HG02970 (cell line): ENCODE results near the gene UNC5C.

Source experiments
- ATAC-seq: cut with Tn5 transposase; IDR thresholded peaks from one replicate; pipeline ENCODE4 v1.9.1; 2021; ENCODE audit warnings: mild to moderate bottlenecking, moderate library complexity, moderate number of reproducible peaks; ENCODE audit not compliant: unreplicated experiment, low FRiP score

Gene UNC5C

GRCh38 chr4:95288552-95288951 is 260.2 kb downstream of the UNC5C start:
- no peak for ATAC-seq

DNA sequence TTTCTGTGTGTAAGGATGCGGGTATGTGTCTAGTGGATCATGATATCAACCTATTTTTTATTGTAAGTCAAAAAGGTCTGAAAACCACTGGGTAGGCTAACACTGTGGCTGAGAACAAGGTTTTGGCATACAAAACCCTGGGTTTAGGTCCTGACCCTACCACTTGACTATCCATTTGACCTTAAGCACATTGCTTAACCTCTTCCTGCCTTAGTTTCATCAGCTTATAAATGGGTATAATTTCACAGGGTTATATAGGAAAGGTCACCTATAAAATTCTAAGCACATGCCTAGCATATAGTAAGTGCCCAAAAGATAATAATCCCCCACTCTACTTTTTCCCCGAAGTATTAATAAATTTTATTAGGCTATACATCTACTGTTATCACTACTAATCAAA is 263.0 kb downstream of the UNC5C start:
- no peak for ATAC-seq

GRCh38 chr4:95284655-95285054 is 264.1 kb downstream of the UNC5C start:
- no peak for ATAC-seq

- no peak for ATAC-seq
These were observed 265.5 kb downstream of the UNC5C start for GRCh38 chr4:95283320-95283719.

DNA sequence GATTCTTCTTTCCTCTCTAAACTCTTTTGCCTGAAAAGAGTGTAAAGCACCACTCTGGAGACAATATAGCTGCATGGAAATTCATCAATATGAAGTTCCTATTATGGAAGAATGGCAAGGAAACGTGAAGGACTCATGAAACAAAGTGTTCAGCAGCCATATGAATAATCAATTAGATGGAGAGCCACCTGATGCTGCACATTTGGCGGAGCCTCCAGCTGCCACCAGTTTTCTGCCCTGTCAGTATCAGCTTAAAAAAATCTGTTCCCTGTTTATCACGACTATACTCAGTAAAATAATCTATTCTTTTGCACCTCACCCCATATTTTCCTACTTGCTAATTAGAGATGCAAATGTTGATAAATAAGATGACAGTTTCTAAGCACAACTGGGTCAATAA is 276.0 kb downstream of the UNC5C start:
- ATAC-seq = no peak

GRCh38 chr4:95272036-95272435 is 276.7 kb downstream of the UNC5C start:
- no peak for ATAC-seq

DNA sequence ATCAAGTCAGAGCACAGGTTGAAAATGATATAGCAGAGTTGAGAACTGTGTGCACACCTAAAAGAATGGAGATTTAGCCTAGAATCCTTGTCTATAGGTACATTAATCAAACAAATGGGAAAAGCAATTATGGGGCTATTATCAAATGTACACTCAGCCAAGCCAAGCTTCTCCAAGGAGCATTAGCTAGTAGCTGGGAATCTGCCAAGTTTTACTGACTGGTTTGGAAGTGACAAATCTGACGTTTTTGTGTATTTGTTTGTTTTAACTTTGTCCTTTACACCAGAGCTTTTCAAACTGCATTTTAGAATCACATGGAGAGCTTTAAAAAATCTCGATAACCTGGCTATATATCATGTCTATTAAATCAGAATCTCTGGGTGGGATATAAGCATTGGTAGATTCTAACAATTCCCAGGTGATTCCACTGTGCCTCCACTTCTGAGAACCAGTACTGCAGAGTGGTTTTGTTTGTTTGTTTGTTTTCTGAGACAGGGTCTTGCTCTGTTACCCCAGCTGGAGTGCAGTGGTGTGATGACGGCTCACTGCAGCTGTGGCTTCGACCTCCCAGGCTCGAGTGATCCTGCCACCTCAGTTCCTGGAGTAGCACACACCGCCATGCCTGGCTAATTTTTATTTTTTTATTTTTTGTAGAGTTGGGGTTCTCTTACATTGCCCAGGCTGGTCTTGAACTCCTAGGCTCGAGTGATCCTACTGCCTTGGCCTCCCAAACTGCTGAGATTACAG is 279.8 kb downstream of the UNC5C start:
- no peak for ATAC-seq

GRCh38 chr4:95267081-95267480 is 281.7 kb downstream of the UNC5C start:
- ATAC-seq = no peak

DNA sequence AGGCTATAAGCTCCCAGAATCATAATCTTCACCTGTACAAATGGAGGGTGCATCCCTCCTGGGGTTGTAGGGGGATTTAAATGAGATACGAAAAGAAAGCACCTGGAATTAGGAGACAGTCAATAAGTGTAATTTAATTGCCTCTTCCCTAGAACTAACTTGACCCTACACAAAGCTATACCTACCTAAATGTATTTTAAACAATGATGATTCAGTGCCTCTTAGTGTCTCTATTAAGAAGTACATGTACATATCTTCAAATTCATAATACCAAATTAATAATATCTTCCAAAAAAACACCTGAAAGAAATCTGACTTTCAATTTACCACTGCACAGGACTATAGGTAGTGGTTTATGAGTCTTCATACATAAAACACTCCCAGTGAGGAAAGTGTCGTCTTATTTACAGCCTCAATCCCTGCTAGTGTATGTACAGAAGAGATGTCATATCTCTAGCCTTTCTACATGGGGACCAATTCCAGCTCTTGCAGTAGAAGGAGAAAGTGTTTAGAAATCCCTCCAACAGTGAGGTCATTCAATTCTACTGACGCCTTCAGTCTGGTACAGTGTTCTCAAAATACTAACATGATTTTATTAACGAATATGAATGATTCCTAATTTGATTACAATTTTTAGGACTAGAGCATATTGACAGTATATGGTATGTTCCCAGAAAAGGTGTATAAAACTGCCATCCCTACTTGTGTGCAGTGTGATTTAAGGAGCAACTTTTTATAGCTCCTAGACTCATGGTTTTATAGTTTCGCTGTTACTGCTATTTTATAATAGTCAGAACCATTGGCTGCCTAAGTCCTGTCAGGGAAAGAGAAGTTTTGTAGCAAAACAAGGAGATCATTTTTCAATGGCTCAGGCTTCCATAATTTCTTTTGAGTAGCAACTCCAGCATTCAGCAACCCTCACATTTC is 282.7 kb downstream of the UNC5C start:
- ATAC-seq = no peak

DNA sequence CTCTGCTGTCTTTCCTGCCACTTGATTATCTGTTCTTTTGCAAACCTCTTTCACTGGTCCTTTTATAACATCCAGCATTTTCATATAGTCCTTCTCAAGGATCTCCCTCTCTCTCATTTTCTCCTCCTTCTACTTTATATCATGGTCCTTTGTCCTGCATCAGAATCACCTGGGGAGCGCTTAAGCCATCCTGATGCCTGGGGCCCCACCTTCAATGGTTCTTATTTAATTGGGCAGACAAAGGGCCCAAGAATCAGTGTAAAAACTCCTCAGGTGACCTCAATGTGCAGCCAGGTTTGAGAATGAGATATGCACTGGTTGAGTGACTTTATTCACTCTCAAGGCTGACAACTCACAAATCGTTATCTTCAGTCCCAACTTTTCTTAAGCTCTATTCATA is 283.9 kb downstream of the UNC5C start:
- ATAC-seq = no peak

- ATAC-seq = no peak
These were observed 284.8 kb downstream of the UNC5C start for GRCh38 chr4:95263960-95264359.

GRCh38 chr4:95263391-95263790 is 285.4 kb downstream of the UNC5C start:
- ATAC-seq = no peak

- ATAC-seq = no peak
These were observed 292.5 kb downstream of the UNC5C start for GRCh38 chr4:95256108-95256835.

GRCh38 chr4:95255396-95256107 is 293.2 kb downstream of the UNC5C start:
- no peak for ATAC-seq

DNA sequence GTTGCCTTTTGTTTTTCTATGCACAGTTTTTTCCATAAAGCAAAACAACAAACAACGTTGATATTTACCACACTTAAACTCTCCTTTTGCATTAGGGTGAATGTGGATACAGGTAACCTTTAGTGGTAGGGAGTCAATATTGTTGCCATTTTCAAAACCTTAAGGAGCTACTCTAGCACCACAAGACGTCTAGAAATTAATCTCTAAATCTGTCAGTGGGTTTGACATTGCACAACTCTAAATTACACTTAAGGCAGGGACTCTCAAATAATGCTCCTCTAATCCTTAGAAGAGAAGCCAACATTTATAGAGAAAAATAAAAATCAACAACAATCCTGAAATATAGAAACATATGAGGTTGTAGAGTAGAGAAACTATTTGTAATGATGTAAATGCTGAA is 297.2 kb downstream of the UNC5C start:
- ATAC-seq = no peak

GRCh38 chr4:95250544-95251137 is 298.1 kb downstream of the UNC5C start:
- no peak for ATAC-seq

DNA sequence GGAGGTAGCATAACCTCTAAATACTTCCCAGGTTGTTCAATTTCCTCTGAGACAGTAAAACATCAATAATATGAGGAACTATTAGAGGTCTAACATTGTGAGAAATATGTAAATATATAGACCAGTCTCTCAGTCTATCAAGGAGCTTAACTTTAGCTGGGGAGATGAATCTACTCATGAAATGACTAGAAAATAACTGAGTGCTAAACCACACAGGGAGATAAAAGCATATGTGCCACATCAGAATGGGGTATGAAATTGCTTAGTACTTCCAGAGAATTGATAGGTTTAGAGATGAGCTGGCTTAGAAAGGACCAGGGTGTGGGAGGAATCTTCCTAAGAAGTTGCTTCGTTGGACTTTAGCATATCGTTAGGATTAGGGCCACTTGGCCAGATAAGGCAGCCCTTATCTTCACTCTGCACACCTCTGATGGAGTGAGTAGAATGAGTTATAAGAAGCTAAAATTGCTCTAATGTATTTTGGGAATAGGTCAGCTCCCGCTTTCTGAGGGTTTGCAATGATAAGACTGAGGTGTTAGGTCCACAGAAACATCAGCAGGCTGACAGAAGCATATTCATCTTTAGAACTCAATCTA is 299.2 kb downstream of the UNC5C start:
- no peak for ATAC-seq

GRCh38 chr4:95248720-95249425 is 299.9 kb downstream of the UNC5C start:
- ATAC-seq = no peak

DNA sequence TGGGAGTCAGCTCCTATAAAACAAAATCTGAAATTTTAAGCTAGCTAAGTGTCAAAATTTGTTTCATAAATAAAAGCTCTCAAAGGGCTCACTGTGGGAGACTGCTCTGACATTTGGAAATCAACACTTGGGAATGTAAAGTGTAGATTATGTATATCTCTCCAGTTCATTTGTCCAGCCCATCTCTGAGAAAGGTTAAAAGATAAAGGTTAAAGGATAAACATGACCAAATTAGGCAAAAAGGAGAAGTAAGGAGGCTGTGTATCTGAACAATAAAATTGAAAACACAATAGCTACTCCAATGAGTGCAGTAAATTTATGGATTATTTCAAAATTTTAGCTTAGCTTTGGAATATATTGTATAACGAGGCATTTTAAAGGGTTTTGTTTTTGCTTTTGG is 304.9 kb downstream of the UNC5C start:
- ATAC-seq = no peak
